SK-MEL-5 (cell line): ENCODE measurements around the gene XCR1. TPM values are rescaled to one million over a fixed set of nuclear protein-coding genes. Genes with fewer than 3 reads are reported as not detected.

Source experiments
- DNase-seq: peaks from one replicate; pipeline ENCODE4 v3.0.0-alpha.2; 2016; ENCODE audit warnings: low read depth, low spot score
- in situ Hi-C: cut with HindIII; loops from 2 replicates; pipeline ENCODE4 v1.10.0; 2016; ENCODE audit warnings: low sequenced_read_pairs, high pct_unique_total_duplicates, low pct_unique_long_range_greater_than_20kb
- polyA plus RNA-seq, 2 experiments: library from polyadenylated mRNA; depleted of rRNA; stranded (reverse); fragments of >200 nt; gene quantifications; 2 replicates each; pipeline ENCODE4 v1.2.3, GENCODE V29; 2015
- total RNA-seq: library from RNA; depleted of rRNA; stranded (reverse); fragments of >200 nt; shearing (Covaris generic); gene quantifications from 2 replicates; pipeline ENCODE4 v1.2.3, GENCODE V29; 2014; rRNA removed

The XCR1 gene, protein sequence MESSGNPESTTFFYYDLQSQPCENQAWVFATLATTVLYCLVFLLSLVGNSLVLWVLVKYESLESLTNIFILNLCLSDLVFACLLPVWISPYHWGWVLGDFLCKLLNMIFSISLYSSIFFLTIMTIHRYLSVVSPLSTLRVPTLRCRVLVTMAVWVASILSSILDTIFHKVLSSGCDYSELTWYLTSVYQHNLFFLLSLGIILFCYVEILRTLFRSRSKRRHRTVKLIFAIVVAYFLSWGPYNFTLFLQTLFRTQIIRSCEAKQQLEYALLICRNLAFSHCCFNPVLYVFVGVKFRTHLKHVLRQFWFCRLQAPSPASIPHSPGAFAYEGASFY
- total RNA-seq: not detected in 2 replicates
- polyA plus RNA-seq (2015; cell fraction: cytosol; rRNA removed): not detected in 2 replicates
- not detected in 2 replicates for polyA plus RNA-seq (2015; cell fraction: nucleus; rRNA removed)

DNA sequence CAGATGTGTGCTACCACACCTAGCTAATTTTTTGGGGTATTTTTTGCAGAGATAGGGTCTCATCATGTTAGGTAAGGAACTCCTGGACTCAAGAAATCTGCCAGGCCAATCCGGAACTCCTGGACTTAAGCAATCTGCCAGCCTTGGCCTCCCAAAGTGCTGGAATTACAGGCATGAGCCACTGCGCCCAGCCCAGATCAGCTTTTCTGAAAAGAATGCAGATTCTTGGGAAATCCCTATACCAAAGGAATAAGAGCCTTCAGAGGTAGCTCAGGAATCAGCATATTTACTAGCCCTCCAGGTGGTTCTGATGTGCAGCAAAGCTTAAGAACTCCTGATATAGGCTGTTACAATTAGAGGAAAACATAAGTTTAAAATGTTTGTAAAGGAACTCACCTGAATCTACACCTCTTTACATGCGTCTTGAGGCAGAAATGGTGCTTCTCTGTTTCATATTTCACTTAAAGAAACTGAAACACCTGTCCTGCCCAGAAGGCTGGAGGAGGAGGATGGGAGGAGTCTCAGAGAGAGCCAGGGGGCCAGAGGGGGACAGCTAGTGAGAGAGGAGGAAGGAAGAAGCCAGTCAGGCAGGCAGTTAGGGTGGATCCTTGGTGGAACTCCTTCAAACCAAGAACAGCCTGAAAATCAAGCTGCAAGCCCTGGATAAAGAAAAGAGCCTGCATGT lies at the start of gene XCR1:
Gene XCR1, minus strand, starts transcription at position 463 of the 685 bp plus-strand sequence. CDS start 5,536 bp downstream, outside the sequence.
- in situ Hi-C loops: no loop called here
- DNase-seq: no peak

- in situ Hi-C loops: no loop called here
- DNase-seq: peak; percentile 44
Measured at GRCh38 chr3:46076606-46077005, 49.3 kb upstream of the XCR1 start.

DNA sequence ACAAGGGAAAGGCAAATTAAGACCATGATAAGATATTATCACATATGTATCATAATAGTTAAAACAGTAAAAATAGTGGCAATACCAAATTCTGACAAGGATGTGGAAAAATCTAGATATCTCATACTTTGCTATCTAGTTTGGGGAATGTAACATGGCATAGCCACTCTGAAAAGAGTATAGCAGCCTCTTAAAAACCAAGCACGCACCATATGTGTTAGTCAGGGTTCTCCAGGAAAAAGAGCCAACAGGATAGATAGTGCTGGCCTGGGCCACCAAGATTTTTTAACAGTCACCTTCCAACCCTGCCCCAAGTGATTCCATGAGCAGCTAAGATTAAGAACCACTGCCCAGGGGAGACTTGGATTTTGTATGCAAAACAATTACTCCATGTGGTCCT lies 48.5 kb upstream of the XCR1 start:
- in situ Hi-C loops: no loop called here
- DNase-seq: no peak

- in situ Hi-C loops: no loop called here
- DNase-seq: no peak
Measured at GRCh38 chr3:46071222-46071858, 44.1 kb upstream of the XCR1 start.

GRCh38 chr3:46070595-46071093 lies 43.4 kb upstream of the XCR1 start:
- in situ Hi-C loops: no loop called here
- DNase-seq: no peak

DNA sequence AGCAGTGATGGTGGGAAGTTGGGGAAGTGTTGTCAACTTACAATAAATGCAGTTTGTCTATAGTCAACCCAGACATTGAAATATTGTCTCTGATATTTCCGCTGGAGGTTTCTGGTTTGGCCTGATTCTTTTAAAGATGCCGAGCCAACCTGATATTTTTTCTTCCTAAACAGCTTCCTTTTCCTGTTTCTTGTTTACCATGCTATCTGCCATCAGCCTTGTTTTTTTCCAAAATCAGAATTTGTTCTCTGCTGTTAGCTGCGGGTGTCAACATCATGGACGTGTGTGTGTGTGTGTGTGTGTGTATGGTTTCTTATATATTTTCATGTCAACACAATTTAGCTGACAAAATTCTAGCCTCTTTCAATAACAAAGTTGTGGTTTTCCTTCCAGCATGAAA lies 41.2 kb upstream of the XCR1 start:
- in situ Hi-C loops: no loop called here
- DNase-seq: no peak

DNA sequence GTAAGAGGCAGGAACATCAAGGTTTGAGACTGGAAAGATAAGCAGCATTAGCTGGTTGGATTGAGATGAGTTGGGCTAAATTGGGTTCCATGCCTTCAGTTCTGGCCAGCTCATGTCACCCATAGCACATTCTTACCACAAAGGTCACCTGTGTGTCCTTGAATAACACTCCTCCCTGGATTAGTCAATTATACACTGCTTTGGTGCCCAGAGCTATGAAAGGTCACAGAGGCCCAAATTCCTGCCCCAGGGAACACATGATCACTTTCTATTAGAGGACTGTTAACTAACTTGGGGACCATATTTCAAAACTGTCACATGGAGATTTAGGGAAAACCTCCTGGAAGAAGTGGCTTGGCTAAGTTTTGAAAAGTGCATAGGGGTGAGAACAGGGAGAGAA lies 40.1 kb upstream of the XCR1 start:
- in situ Hi-C loops: no loop called here
- no peak for DNase-seq

GRCh38 chr3:46065750-46066256 lies 38.5 kb upstream of the XCR1 start:
- in situ Hi-C loops: no loop called here
- no peak for DNase-seq

- in situ Hi-C loops: no loop called here
Measured at GRCh38 chr3:46065294-46065705, 38.0 kb upstream of the XCR1 start.

GRCh38 chr3:46062679-46063078 lies 35.4 kb upstream of the XCR1 start:
- in situ Hi-C loops: no loop called here
- DNase-seq: peak; percentile 53

More at GRCh38 chr3:46065294-46065705, 38.0 kb upstream of the XCR1 start:
- no peak for DNase-seq

DNA sequence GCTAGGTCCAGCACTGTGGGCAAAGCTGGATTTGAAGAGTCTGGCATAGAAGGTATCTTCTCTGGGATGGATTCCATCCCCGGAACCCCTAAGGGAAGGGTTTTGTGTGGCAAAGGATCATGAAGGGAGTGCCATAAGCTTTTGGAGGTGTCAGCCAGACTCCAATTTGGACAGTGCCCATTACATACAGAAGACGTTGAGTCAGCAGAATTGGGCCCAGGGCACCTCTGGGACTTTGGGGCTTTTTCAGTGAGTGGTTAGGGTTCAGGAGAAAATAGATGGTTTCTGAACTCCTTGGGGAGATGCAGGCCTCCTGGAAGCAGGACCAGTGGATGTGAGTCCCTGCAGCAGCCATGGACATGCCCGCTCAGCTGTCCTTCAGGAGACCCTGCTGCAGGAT lies 34.6 kb upstream of the XCR1 start:
- no peak for DNase-seq
- in situ Hi-C loops: no loop called here

- no peak for DNase-seq
- in situ Hi-C loops: no loop called here
Measured at GRCh38 chr3:46061108-46061720, 33.9 kb upstream of the XCR1 start.

GRCh38 chr3:46060551-46060950 lies 33.3 kb upstream of the XCR1 start:
- no peak for DNase-seq
- in situ Hi-C loops: no loop called here

DNA sequence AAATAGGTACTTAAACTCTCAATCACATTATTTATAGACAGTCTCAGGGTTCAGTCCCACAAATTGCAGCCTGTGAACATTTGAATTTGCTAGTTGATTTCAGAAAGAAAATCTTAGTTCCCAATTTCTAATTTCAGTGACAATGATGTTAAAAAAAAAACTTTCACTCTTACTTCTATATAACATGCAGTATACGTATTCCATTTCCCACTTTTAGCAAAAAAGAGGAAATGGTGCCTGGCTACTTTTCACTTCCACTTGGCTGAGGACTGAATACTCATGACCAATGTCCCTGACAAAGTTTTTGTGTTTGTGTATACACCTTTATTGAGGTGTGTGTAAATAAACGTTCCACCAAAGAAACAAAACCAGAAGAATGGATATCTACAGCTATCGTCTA lies 32.1 kb upstream of the XCR1 start:
- in situ Hi-C loops: no loop called here
- no peak for DNase-seq

DNA sequence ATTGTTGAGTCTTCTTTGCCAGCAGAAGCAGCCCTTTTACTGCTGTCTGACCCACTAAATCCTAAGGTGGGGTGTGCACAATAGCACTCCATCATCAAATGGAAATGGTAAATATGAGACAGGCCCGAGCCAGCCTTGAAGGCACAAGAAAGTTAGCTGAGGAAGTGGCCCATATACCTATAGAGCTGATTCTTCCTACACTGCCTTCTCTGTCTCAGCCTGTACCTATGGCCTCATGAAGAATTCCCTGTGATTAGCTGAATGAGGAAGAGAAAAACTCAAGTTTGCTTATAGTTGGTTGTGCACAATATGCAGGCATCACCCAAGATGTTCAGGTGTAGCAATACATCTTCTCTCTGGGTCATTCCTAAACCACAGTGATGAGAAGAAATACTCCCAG lies 31.7 kb upstream of the XCR1 start:
- in situ Hi-C loops: no loop called here
- no peak for DNase-seq

DNA sequence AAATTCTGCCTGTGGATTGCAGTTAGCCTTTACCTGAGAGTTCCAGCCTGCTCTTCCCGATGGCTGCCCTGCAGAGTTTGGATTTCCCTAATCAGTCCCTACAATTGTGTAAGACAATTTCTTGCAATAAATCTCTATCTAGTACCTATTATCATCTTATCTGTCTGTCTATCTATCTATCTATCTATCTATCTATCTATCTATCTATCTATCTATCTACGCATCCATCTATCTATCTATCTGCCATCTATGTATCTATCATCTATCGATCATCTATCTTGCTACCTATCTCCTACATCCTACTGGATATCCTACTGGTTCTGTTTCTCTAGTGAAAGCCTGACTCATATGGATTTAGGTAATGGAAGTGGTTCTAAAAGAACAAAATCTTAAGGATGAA lies 30.4 kb upstream of the XCR1 start:
- in situ Hi-C loops: no loop called here

GRCh38 chr3:46056686-46057085 lies 29.4 kb upstream of the XCR1 start:
- in situ Hi-C loops: no loop called here
- DNase-seq: no peak

More for the DNA sequence above, 30.4 kb upstream of the XCR1 start:
- no peak for DNase-seq
